HPDE6-E6E7 (cell line): ENCODE results near the gene GAP43.

Experiments used
- DNase-seq: peaks from one replicate; pipeline ENCODE4 v3.0.0; 2011; ENCODE audit warnings: missing footprints; ENCODE audit errors: extremely low spot score

Gene GAP43

DNA sequence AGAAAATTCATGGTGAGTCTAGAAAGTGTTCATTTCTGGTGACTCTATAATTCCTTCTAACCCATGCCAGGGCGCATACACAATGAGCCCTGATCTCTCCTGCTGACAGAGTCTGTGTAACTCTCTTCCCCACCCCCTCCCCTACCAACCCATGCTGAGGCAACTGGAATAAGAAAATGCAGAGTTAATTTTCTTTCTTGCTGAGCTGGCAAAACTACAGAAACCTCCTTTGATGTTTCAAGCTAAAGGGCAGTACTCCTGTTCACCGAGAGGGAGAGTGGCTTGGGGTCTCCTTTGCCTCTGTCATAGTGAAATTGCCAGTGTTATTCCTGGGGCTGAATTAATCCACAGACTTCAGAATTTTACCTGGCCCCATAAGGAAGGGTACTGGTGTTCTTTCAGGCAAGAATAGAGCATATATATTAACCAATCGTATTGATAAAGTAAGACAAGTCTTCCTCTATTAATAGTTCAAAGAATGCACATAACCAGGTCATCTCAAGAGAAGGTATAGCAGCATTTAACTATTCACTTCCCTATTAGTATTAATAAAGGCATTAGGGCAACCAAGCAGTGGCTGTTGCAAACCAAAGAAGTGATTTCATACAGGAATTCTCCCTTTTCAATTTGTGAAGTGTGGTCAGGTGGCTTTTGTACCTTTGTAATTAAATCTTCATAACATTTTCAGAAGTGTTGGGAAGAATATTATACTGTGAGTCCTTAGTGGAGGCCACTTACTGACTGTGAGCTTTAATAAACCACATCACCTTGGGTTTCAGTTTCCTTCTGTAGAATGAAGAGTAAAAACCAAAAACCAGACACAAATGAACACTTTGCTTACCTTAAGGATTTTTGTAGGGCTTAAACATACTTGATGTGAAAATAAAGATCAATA, 4.1 kb downstream of the GAP43 start:
- DNase-seq: no peak

DNA sequence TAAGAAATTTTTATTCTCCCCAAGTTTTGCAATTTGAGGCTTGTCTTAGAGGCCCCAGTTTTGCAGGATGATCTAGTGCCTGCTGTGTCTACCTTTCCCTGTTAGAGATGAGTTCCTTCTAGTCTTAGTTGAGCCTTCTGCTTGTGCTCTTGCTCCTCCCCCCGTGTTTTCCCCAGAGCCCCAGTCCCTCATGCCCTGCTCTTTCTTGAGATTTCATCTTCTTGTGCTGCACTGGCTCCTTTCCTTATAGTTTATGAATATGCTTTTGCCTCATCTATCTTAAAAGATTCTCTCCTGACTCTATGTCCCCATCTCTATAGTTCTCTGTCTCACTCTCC, 4.7 kb downstream of the GAP43 start:
- DNase-seq: no peak

DNA sequence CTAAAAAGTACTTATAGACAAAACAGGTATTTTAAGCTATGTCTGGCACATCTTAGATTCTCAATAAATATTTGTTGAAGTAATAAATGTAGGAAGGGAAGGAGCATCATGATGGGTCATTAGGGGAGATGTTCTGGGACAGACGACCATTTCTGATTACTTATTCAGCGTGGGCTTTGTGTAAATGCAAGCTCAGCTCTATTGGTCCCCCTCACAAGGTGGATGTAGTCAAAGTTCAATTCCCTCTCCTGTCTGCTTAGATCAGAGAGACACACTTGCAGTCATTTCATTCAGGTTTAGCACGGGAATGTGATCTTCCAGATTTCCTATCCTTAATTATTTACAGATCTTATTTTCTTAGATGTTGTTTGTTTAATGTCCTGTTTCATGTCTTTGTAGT, 7.5 kb downstream of the GAP43 start:
- no peak for DNase-seq

DNA sequence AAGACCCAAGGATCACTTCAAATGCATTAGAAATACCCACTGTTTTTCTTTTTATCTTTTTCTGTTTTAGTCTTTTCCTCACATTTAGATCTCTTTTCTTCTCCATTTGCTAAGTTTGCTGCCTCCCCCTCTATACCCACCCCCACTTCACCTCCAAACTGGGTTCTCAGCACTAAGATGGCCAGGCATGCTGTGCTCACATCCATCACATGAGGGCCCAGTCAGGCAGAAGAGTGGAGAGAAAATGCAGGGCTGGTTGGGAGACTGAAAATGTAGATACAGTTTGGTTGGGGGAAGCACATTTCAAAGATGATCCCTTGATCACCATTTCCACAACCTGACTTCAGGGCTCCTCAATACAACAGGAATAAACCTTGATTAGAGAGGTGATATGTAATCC, 8.7 kb downstream of the GAP43 start:
- DNase-seq: no peak

DNA sequence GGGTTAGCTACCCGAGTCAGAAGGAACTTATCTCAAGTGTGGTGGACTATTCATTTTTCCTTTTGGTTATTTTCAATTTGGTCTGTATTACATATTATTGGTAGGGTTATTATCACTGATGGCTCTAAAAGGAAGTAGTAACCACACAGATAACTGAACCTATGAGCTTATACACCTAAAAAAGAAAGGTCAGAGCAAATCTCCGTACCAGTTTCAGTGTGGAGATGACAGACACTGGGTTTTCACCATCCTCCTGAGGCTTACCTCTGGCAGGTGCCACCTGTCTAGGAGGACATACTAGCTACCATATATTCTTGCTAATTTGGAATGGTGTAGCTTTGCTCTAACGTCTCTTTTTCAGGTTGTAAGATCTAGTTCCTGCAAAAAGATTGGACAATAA, 10.2 kb downstream of the GAP43 start:
- no peak for DNase-seq

DNA sequence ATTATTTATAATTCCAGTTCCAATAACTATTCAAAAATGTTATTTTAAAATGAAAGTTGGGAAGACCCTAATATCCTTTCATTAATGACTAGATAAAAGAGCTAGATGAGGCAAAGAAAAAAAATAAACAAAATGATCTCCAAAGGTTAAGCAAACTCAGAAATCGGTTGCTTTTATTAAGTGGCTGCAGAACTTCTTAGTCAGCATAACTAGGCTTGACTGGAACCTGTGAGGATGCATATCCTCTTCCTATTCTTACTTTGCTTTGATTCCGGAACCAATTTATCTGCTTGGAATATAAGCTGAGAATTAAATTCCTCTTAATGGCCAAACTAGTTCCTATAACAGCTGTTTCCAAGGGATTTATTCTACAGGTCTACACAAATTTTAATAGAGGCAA, 10.7 kb downstream of the GAP43 start:
- DNase-seq: no peak

DNA sequence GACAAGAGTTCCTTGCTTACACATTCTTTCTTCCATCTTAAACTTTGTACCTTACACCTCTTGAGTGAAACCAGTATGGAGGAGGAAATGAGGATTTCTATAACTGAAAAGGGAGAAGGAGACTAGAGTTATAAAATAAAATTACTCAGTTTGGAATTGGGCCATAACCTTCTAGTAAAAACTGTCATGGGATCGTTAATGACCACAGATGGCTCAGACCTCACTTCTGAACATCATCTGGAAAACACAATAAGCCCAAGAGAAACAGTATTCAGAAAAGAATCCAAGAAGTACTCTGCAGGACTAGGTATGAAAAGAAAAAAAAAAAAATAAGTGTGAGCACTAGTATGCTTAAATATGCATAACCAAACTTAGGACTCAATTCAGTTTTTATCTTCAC, 12.1 kb downstream of the GAP43 start:
- DNase-seq: no peak

DNA sequence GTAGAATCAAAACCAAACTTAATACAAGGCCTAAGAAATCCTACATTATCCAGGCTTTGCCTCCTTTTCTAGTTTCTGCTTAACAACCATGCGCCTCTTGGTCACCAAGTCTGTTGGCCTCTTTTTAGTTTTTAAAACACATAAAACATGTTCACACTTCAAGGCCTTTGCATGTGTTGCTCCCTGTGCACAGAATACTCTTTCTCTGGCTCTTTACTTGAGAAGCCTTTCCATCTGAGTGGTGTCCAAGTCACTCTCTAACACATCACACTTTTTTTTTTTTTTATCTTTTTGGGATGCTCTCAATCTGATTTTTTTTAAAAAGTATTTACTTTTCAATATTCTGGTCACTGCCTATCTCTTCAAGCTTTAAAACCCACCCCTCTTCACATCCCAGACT, 14.9 kb downstream of the GAP43 start:
- DNase-seq: no peak

DNA sequence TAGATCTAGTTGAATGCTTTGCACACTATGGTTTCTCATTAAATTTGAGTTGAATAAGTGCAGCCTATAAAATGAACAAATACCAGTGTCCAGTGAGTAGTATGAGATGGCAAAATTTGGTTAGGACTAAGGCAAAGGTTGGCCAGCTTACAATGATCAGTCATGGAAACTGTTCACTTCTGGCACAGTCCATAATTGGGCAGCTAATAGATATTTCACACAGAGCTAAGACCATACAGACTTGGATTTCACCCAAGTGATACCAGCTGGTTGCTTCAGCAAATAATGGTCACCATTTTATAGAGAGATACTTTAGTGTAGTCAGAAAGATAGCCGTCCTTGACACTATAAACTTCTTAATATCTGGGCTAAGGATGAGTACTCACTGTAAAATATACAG, 15.7 kb downstream of the GAP43 start:
- no peak for DNase-seq

DNA sequence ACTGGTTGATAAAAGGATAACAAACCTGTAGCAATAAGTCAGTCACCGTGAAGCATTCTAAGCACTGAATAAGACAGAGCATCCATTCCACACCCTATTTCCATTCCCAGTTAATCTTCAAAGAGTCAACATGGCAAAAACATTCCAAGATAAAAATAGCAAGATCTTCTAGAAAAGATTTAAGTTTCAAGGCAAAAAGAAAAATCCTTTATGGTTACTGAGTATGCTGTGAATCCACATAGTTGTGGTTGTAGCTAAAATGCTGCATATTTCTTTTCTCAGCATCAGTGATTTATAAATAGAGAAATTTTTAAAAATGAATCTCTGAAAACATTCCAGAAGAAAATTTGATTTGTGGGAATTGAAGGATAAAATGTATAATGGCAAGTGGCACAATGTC, 21.1 kb downstream of the GAP43 start:
- DNase-seq: no peak

DNA sequence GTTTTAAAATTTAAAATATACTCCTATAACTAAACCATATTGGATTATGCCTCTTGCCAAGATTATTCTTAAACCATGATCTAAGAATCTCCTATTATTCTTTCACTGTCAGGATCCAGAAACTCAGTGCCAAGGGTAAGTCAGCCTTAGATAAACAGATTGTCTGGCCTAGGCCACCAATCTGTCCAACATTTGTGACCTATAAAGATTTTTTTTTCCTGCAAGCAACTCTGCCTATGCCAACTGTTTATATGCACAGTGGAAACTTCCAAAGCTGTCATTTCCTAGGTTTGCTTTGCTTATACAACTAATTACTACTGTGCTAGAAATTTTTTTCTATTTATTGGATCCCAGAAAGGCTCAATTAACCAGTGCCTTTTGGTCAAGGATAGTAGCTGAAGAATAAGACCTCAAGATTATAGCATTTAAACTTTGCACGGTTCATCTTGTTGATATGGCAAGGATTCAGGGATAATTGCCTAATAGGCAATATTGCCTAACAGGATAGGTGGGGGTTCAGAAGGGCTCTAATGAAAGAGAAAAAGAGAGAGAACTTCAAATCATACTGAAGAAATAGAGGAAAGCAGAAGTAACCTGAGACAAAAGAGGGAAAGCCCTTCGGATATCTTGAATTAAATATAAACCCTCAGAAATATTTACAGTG, 22.8 kb downstream of the GAP43 start:
- DNase-seq: no peak

DNA sequence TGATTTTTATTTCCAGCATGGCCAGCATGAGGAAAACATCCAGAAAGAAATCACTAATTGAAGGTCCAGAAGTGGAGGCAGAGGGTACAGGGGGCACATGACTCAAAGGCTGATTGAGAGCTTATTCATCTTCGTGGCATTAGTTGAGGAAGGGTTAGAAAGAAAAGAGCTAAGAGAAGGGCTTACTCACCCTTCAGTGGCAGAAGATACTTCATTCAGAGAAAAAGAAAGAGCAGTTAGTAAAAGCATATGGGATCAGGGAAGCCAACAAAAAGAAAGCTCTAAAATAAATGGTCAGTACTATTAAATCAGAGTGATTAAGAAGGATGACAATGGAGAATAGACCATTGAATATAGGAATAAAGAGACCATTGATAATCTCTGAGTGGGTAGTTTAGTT, 25.2 kb downstream of the GAP43 start:
- no peak for DNase-seq

DNA sequence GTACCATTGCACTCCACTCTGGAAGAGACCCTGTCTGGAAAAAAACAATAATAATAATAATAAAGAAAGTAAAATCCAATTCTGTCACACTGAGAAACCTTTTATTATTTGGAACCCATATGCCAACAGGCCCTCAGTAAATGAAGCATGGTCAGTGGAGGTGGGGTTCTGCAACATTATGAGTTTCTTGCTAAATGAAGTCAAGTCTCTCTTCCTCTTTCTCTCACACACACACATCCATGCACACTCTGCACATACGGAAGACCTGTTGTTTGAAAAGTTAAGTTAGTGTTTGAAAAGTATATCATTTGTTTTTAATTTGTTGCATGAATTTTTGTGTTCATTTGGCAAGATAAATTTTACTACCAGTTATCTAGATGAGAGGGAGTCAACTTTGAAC, 27.8 kb downstream of the GAP43 start:
- no peak for DNase-seq

DNA sequence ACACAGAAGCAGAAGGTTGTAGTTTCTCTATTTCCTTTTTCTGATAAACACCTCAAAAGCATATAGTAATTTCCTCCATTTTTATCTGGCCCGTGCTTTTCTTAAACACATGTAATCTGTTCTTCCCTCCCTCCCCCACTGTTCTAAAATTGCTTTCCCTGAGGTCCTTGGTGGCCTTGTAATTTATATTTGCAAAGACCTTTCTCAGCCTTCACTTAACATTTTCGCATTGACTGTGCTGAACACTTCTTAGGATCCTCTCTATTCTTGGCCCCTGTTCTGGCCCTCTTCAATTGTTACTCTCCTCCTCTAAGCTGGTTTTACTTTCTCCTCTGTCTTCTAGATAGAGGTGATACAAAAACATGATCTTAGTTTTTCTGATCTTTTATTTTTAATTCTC, 28.3 kb downstream of the GAP43 start:
- no peak for DNase-seq

DNA sequence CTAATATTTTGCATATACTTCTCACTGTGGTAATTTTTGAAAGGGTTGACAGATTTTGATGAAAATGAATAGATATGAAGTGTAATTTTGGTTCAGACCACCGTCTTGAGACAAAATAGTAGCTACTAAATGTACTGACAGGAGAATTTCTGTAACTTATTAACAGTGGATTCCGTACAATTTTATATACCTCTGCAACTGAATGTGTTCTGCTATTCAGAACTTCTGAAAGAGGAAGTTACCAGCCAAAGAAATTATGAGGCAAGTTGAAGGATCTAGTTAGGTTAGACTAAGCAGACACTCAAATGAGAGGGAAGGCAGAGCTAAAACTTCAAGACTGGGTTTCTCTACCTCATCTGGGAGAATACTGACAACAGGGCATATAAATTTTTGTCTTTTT, 29.4 kb downstream of the GAP43 start:
- DNase-seq: no peak

DNA sequence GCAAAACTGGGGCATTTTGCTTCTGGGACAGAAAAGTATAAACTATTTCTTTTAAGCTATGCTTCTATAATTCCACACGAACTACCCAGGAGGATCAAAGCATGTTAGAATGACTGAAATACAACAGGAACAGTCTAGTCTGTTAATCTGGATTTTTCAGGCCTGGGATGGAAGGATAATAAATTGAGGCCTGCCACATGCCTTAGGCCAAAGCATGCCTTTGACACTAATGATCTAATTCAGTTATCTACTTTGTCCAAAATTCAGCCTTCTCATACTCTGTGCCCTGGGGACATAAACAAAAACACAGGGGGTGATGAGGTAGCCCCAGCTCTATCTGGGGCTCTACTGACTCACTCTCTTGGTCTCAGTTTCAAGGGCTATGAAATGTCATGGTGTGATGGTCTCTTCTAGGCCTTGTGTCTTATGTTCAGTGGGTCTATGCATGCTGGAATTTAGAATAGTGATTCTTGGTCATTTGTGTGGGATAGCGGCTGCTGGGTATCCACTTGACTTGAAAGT, 32.5 kb downstream of the GAP43 start:
- no peak for DNase-seq

DNA sequence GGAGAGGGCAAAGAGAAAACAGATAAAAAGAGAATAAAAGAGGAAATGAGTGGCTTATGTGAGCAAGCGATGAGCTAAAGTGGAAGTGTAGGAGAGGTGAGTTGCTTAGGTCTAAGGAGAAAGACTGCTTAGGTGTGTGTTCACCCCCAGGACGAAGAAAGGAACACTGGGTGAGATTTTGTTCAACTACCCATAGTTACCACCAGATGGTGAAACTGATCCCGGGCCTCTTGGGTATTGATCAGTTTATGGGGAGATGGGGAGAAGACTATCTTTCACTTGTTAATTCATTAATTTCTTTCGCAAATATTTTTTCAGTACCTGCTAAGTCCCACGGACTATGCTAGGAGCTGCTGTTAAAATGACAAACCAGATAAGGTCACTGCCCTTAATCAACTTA, 33.9 kb downstream of the GAP43 start:
- DNase-seq: no peak

DNA sequence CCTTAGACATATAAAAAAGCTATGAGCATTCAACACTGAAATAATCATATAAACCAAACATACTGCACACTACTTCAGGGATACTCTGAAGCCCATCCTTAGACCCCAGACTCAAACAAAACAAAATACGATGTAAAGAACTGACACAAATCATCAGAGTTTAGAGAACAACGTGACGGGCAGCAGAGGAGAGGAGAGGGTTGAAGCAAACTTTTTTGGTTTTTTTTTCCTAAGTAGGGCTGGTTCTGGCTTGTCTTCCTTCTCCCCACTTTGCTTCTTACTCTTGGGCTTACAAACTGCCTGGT, 34.7 kb downstream of the GAP43 start:
- DNase-seq: no peak

DNA sequence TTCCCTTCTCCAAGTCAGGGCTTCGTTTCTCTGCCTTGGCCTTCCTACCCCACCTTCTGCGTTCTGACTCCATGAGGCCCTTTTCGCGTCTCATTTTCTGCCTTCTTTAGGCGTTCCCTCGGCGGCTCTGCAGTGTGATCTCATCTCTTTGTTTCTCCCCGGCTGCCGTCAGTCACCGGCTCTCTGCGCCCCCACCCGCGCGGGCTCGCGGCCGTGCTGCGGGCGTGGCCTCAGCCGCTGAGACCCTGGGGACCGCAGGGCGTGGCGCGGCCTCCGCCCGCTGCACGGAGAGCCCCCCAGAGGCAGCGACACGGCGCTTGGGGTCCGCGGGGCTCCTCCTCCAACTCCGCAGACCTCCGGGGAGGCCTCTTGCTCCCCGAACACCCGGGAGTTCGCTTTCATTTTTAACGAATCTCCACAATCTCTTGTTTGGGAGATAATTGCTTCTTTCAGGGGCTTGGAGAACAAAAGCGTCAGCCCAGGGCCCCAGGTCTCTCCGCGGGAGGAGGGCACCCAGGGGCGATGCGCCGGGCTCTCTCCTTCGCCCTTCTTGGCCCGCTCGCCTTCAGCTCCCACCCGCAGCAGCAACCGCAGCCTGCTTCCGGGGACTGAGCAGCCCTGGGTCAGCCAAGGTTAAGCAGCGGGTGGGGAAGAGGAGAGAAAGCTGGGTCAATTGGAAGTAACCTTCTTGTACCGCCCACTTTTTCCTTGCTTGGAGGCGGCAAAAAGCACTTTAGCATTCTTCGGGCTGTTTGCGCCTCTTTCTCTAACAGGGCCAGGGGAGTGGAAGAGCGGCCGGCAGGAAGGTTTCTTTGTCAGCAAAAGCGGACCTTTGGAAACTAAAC, 35.2 kb downstream of the GAP43 start:
- peak; percentile 67 for DNase-seq

DNA sequence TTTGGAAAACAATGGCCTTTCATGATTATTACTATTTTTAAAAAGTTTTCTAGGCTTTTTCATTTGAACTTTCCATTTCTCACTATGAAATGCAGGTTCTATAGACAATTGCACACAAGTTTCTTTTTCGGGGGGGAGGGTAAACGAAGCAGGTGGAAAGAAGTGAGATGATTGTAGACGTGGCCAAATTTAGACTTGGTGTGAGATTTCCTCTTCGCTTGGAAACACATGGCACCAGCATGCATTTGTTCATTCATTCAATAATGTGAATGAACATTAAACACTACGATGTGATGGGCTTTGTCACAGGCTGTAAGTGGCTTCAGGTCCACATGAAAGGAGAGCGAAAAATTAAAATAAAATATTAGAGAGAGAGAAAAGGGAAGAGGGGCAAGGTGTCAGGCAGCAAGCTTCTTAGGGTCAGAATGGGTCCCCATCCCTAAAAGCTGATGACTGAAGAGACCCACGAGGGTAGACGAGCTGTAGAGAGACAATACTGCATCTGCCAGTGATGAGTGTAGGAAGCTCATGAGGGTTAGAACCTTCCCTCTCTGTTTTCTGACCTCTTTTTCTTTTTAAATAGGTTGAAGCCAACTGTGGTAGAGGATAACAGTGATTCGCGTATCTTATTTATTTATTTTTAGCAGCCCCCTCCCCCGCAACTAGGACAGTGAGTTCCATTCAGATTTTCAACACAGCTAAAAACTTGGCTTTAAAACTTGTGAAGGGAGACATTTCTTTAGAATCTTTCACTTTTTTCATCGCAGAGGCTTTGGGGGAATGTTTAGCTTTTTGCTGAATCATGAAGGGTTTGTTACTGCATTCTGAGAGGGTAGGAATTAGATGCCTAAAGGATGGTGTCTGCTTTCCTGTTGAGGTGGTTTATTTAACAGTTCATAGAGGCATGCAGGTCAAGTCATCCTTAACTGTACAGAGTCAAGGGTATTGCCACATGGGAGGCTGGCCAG, 36.2 kb downstream of the GAP43 start:
- no peak for DNase-seq

DNA sequence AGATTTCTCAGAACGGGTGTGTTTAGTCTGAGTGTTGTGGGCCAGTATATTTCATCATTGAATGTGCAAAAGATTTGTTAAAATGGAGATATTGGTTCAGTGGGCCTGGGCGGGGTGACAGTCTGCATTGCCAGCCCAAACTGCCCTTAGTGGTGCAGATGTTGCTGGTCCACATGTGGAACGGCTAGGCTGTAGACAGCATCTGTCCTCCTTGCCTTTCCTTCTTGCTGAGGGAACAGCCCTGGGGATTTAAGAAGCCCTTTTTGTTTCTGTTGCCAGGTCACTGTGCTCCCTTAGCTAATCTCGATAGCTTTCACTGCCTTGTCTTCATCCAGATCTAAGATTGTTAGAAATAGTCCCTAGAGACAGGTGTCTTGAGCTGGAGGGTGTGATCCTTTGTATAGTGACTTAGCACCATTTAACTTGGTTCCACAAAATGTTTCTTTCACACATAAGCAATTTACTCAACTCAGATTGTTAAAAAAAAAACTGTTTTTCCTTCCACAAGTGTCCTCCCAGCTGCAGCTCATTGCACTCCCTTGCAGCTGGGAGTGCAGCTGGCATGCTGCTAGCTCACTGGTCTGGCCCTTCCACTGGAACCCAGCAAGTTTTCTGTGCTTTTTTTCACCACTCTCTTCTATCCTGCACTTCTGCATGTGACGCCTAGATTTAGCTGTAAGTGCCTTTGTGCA, 37.5 kb downstream of the GAP43 start:
- no peak for DNase-seq
